B cell (primary cell): ENCODE data around the gene POLR3B. TPM values are rescaled to one million over a fixed set of nuclear protein-coding genes. Genes with fewer than 3 reads are reported as not detected.

ENCODE experiments used
- ATAC-seq: fragments of 200-7000 bp; cut with Tn5 transposase; one replicate; pipeline ENCODE4 v1.10.0; 2021; ENCODE audit warnings: low read depth, mild to moderate bottlenecking, moderate number of reproducible peaks, moderate library complexity
- CTCF ChIA-PET: fragments of 350-600 bp; sonication (Branson Sonifier 250); formaldehyde crosslinking; loops from one replicate; lab custom pipeline; 2021; ENCODE audit warnings: antibody characterized with exemption, inconsistent platforms; lab: Charles Lee
- POLR2A ChIA-PET: fragments of 350-600 bp; sonication (Branson Sonifier 250); formaldehyde crosslinking; loops from one replicate; lab custom pipeline; 2021; ENCODE audit warnings: antibody characterized with exemption; lab: Charles Lee
- DNase-seq: peaks from one replicate; pipeline ENCODE4 v3.0.0; 2013
- H2AFZ ChIP-seq: 2 replicates; pipeline ENCODE4 v1.6.1; 2012; ENCODE audit warnings: mild to moderate bottlenecking, low read depth, low read length; ENCODE audit not compliant: insufficient read depth, poor library complexity, severe bottlenecking
- H3K27ac ChIP-seq, 2 donors: 1 replicate in 1 of 2; 2 replicates in 1 of 2; pipeline ENCODE4 v1.5.1; 2012 to 2013; ENCODE audit warnings: low read length in 2 of 2, mild to moderate bottlenecking in 2 of 2, moderate library complexity in 1 of 2
- H3K27me3 ChIP-seq, 4 experiments: fragments of 200-600 bp in 1 of 4; sonication (generic) in 1 of 4; replicated peaks in 1 of 4; 1 replicate in 2 of 4; 2 replicates in 2 of 4; pipeline versions ENCODE4 v1.6.1 to v1.7.0; 2013 to 2016; ENCODE audit warnings: low read length in 3 of 4, mild to moderate bottlenecking in 2 of 4, mixed read lengths in 1 of 4, moderate library complexity in 1 of 4; ENCODE audit not compliant: insufficient read depth in 4 of 4, control insufficient read depth in 3 of 4; ENCODE audit errors: control extremely low read depth in 1 of 4
- H3K36me3 ChIP-seq, 2 experiments: replicated peaks in 1 of 2; 1 replicate in 1 of 2; 2 replicates in 1 of 2; pipeline versions ENCODE4 v1.6.1 to v1.7.1; 2013; ENCODE audit warnings: low read length in 1 of 2; ENCODE audit not compliant: insufficient read depth in 2 of 2, control insufficient read depth in 1 of 2; ENCODE audit errors: control extremely low read depth in 1 of 2, extremely low read depth in 1 of 2
- H3K4me1 ChIP-seq, 2 donors: fragments of 200-600 bp in 1 of 2; sonication (generic) in 1 of 2; 1 replicate in 1 of 2; 2 replicates in 1 of 2; pipeline versions ENCODE4 v1.5.1 to v1.6.1; 2013 to 2017; ENCODE audit warnings: low read length in 2 of 2; ENCODE audit not compliant: control insufficient read depth in 2 of 2, insufficient read depth in 2 of 2
- H3K4me2 ChIP-seq: replicated peaks from 2 replicates; pipeline ENCODE3; 2012; ENCODE audit warnings: mild to moderate bottlenecking, low read depth, low read length; ENCODE audit not compliant: poor library complexity, severe bottlenecking
- H3K4me3 ChIP-seq, 5 experiments: fragments of 200-600 bp in 1 of 5; sonication (generic) in 1 of 5; 1 replicate in 3 of 5; 2 replicates in 2 of 5; pipeline versions ENCODE4 v1.5.1 to v1.7.0; 2011 to 2016; ENCODE audit warnings: low read length in 4 of 5, mild to moderate bottlenecking in 4 of 5, low read depth in 2 of 5, control low read depth in 1 of 5, moderate library complexity in 1 of 5; ENCODE audit not compliant: insufficient read depth in 1 of 5; ENCODE audit errors: control extremely low read depth in 1 of 5, extremely low read depth in 1 of 5
- H3K79me2 ChIP-seq: fragments of 200-600 bp; sonication (generic); one replicate; pipeline ENCODE4 v1.6.0; 2016; ENCODE audit warnings: low read length; ENCODE audit not compliant: control insufficient read depth, insufficient read depth
- H3K9ac ChIP-seq: fragments of 200-600 bp; sonication (generic); 2 replicates; pipeline ENCODE4 v1.6.1; 2017; ENCODE audit warnings: mild to moderate bottlenecking, low read length, moderate library complexity
- H3K9me3 ChIP-seq, 3 donors: one replicate each; pipeline versions ENCODE4 v1.6.1 to v1.7.1; 2013; ENCODE audit warnings: low read length in 2 of 3; ENCODE audit not compliant: control insufficient read depth in 2 of 3, insufficient read depth in 1 of 3; ENCODE audit errors: control extremely low read depth in 1 of 3
- H4K20me1 ChIP-seq: 2 replicates; pipeline ENCODE4 v1.6.0; 2012; ENCODE audit warnings: mild to moderate bottlenecking, low read length; ENCODE audit not compliant: insufficient read depth, control insufficient read depth, poor library complexity, severe bottlenecking
- H3K27ac Mint-ChIP-seq: one replicate; pipeline ENCODE4 v1.8.0; 2021; ENCODE audit warnings: mixed read lengths
- H3K27me3 Mint-ChIP-seq: one replicate; pipeline ENCODE4 v1.8.0; 2021; ENCODE audit warnings: mixed read lengths
- H3K4me1 Mint-ChIP-seq: one replicate; pipeline ENCODE4 v1.8.0; 2021; ENCODE audit warnings: mixed read lengths
- H3K4me3 Mint-ChIP-seq: one replicate; pipeline ENCODE4 v1.8.0; 2021; ENCODE audit warnings: mixed read lengths
- H3K9me3 Mint-ChIP-seq: one replicate; pipeline ENCODE4 v1.8.0; 2022; ENCODE audit warnings: mixed read lengths; ENCODE audit not compliant: insufficient read depth
- EZH2 ChIP-seq: IDR thresholded peaks from 2 replicates; pipeline ENCODE4 v1.6.1; 2012; ENCODE audit warnings: borderline replicate concordance, low read depth, mild to moderate bottlenecking, moderate library complexity, low read length; ENCODE audit not compliant: insufficient read depth, poor library complexity, severe bottlenecking
- WGBS: methylation state at CpG from one replicate; pipeline ENCODE4 v1.1.5; 2013; ENCODE audit warnings: missing lambda C conversion rate; ENCODE audit not compliant: insufficient coverage; 5-methylcytosine and 5-hydroxymethylcytosine counted together
- intact Hi-C: fragments of 100-400 bp; cut with micrococcal nuclease; formaldehyde crosslinking; loops from one replicate; pipeline ENCODE4 v1.10.0; 2022
- polyA plus RNA-seq: library from polyadenylated mRNA; depleted of rRNA; stranded (reverse); fragments of >200 nt; gene quantifications from 2 replicates; pipeline ENCODE4 v1.2.3, GENCODE V29; 2012
- total RNA-seq, 2 donors: library from RNA; stranded (reverse); fragments of 120-200 nt in 1 of 2; gene quantifications; 1 replicate in 1 of 2; 2 replicates in 1 of 2; pipeline versions ENCODE4 v1.2.3 to v1.2.4, GENCODE V29; 2013 to 2022
- TF ChIP-seq, protein P1 (sequence below): fragments of 200-600 bp; IDR thresholded peaks from one replicate; pipeline ENCODE4 v1.8.0; 2022; ENCODE audit warnings: antibody characterized with exemption, mild to moderate bottlenecking

POLR3B gene
- total and polyA plus RNA-seq, 2 donors (not counting 1 experiment from before 2014, with no cell fraction given), result 1.3 to 9.7 TPM

- Mint-ChIP-seq H3K27ac (no peak overlapping the region), H3K4me3 (no peak overlapping the region), H3K27me3 (no peaks in the 10 kb centered on the region), H3K9me3 (no peaks in the 10 kb centered on the region), H3K4me1 (peaks cover 5% of the 10 kb centered on the region)
- 100% methylated on average over 2 of the region's 5 CpGs for WGBS
- ChIA-PET CTCF (interaction anchor here (2.7 kb wide), 1 partner anchor 117 kb away, joined by 26 read pairs; no protein-coding TSS in a partner anchor), POLR2A (no interaction called here)
- no peak for ATAC-seq
- Histone ChIP-seq H3K36me3 (peaks cover 8 to 58% of the 10 kb centered on the region in 2 experiments), H3K4me3 (no peak overlapping the region), H3K27ac (no peak overlapping the region), H4K20me1 (peaks cover 22% of the 10 kb centered on the region), H2AFZ (no peak overlapping the region), H3K9ac (no peak overlapping the region), H3K79me2 (no peaks in the 10 kb centered on the region), H3K4me2 (no peak overlapping the region), H3K27me3 (no peaks in the 10 kb centered on the region), H3K4me1 (no peaks in the 10 kb centered on the region), H3K9me3 (no peaks in the 10 kb centered on the region)
- TF ChIP-seq, protein P1, sequence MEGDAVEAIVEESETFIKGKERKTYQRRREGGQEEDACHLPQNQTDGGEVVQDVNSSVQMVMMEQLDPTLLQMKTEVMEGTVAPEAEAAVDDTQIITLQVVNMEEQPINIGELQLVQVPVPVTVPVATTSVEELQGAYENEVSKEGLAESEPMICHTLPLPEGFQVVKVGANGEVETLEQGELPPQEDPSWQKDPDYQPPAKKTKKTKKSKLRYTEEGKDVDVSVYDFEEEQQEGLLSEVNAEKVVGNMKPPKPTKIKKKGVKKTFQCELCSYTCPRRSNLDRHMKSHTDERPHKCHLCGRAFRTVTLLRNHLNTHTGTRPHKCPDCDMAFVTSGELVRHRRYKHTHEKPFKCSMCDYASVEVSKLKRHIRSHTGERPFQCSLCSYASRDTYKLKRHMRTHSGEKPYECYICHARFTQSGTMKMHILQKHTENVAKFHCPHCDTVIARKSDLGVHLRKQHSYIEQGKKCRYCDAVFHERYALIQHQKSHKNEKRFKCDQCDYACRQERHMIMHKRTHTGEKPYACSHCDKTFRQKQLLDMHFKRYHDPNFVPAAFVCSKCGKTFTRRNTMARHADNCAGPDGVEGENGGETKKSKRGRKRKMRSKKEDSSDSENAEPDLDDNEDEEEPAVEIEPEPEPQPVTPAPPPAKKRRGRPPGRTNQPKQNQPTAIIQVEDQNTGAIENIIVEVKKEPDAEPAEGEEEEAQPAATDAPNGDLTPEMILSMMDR, result no peak
- no peak for TF ChIP-seq EZH2
- intact Hi-C loops, result no loop called here
- no peak for DNase-seq
These were observed 13.4 kb upstream of the POLR3B start for GRCh38 chr12:106344131-106344530.

- no peak overlapping the region for H3K4me3 ChIP-seq
- H3K36me3 ChIP-seq, result peaks cover 8 to 45% of the 10 kb centered on the region in 2 experiments
- Mint-ChIP-seq H3K4me3 (no peak overlapping the region), H3K27me3 (no peaks in the 10 kb centered on the region), H3K9me3 (no peaks in the 10 kb centered on the region), H3K27ac (no peak overlapping the region), H3K4me1 (peaks cover 2% of the 10 kb centered on the region)
- no peaks in the 10 kb centered on the region for H3K79me2 ChIP-seq
- H3K4me2 ChIP-seq, result no peak overlapping the region
- no peaks in the 10 kb centered on the region for H3K27me3 ChIP-seq
- no peak overlapping the region for H2AFZ ChIP-seq
- 90% methylated on average over 3 of the region's 5 CpGs for WGBS
- CTCF ChIA-PET, result interaction anchor here (0.7 to 2.7 kb wide), 6 partner anchors 11 to 402 kb away, joined by 3 to 26 read pairs (median 6); partner anchors contain the start of gene POLR3B
- no peaks in the 10 kb centered on the region for H3K4me1 ChIP-seq
- H3K9ac ChIP-seq, result no peak overlapping the region
- no peak overlapping the region for H3K27ac ChIP-seq
- POLR2A ChIA-PET, result no interaction called here
- intact Hi-C loops, result no loop called here
- ATAC-seq (no peak), DNase-seq (no peak)
- H3K9me3 ChIP-seq, result no peaks in the 10 kb centered on the region
- no peak for TF ChIP-seq EZH2
- TF ChIP-seq, protein P1, result no peak
- H4K20me1 ChIP-seq, result peaks cover 22% of the 10 kb centered on the region
These were observed 11.8 kb upstream of the POLR3B start for GRCh38 chr12:106345746-106346145.
